Erythroblast (primary cell): ENCODE measurements around the gene AKAP13.

Experiments used
- GATA1 ChIP-seq: IDR thresholded peaks from 2 replicates; pipeline ENCODE4 v1.6.1; 2011; ENCODE audit warnings: low read depth, mild to moderate bottlenecking, control low read depth, low read length, moderate library complexity
- POLR2A ChIP-seq: IDR thresholded peaks from 2 replicates; pipeline ENCODE4 v1.6.1; 2011; ENCODE audit warnings: mild to moderate bottlenecking, low read length

GRCh38 chr15:85464471-85464870 lies 84.1 kb downstream of the AKAP13 start:
- TF ChIP-seq POLR2A, result no peak
- no peak for TF ChIP-seq GATA1
